IMR-90 (cell line): ENCODE results near the gene DDOST. TPM values are rescaled to one million over a fixed set of nuclear protein-coding genes. Genes with fewer than 3 reads are reported as not detected.
A peak's percentile ranks its signal among the peaks of the same experiment; 100 is the strongest.

Source experiments
- ATAC-seq: fragments of 200-7000 bp; cut with Tn5 transposase; 2 replicates; pipeline ENCODE4 v1.9.1; 2020; ENCODE audit warnings: low read depth, mild to moderate bottlenecking, moderate library complexity
- BruUV-seq: library from RNA; stranded (reverse); fragments of 400-500 nt; replicated peaks from 2 replicates; lab custom pipeline; 2021; lab: Mats Ljungman, UMichigan
- CTCF ChIA-PET: fragments of 300-600 bp; formaldehyde crosslinking; extraction: SDS; loops from one replicate; lab custom pipeline; 2021; ENCODE audit warnings: antibody characterized with exemption; lab: Yijun Ruan, JAX
- POLR2A ChIA-PET: fragments of 300-600 bp; sonication (Branson Sonifier 250); formaldehyde crosslinking; loops from one replicate; lab custom pipeline; 2022; ENCODE audit warnings: antibody characterized with exemption; ENCODE audit not compliant: unreplicated experiment; lab: Charles Lee
- DNase-seq: peaks from one replicate; pipeline ENCODE4 v3.0.0; 2013
- H2AFZ ChIP-seq: replicated peaks from 2 replicates; pipeline ENCODE3; 2013; ENCODE audit warnings: low read length, mild to moderate bottlenecking; ENCODE audit not compliant: poor library complexity
- H2AK5ac ChIP-seq: 2 replicates; pipeline ENCODE4 v1.6.1; 2013; ENCODE audit warnings: low read depth, low read length, inconsistent platforms
- H2AK9ac ChIP-seq: replicated peaks from 2 replicates; pipeline ENCODE3; 2013; ENCODE audit warnings: mild to moderate bottlenecking, low read depth, low read length, moderate library complexity; ENCODE audit not compliant: poor library complexity
- H2BK120ac ChIP-seq: 2 replicates; pipeline ENCODE4 v1.6.1; 2013; ENCODE audit warnings: low read depth, low read length, inconsistent platforms
- H2BK15ac ChIP-seq: 3 replicates; pipeline ENCODE4 v1.6.1; 2013; ENCODE audit warnings: low read depth, low read length, inconsistent platforms
- H2BK20ac ChIP-seq: 2 replicates; pipeline ENCODE4 v1.6.1; 2013; ENCODE audit warnings: low read depth, mild to moderate bottlenecking, inconsistent platforms, low read length, moderate library complexity
- H2BK5ac ChIP-seq: 2 replicates; pipeline ENCODE4 v1.6.1; 2013; ENCODE audit warnings: mild to moderate bottlenecking, low read depth, low read length, inconsistent platforms; ENCODE audit not compliant: poor library complexity, severe bottlenecking
- H3K14ac ChIP-seq: replicated peaks from 2 replicates; pipeline ENCODE4 v1.6.1; 2013; ENCODE audit warnings: low read depth, low read length, inconsistent platforms
- H3K18ac ChIP-seq: 2 replicates; pipeline ENCODE4 v1.6.1; 2013; ENCODE audit warnings: low read depth, low read length, control low read depth
- H3K23ac ChIP-seq: 2 replicates; pipeline ENCODE4 v1.6.1; 2013; ENCODE audit warnings: low read depth, low read length, inconsistent platforms
- H3K27ac ChIP-seq: 2 replicates; pipeline ENCODE4 v1.5.1; 2013; ENCODE audit warnings: mild to moderate bottlenecking, control low read depth, low read length; ENCODE audit not compliant: insufficient read depth
- H3K27me3 ChIP-seq: 2 replicates; pipeline ENCODE4 v1.6.1; 2013; ENCODE audit warnings: low read length; ENCODE audit not compliant: control insufficient read depth, insufficient read depth
- H3K36me3 ChIP-seq: 2 replicates; pipeline ENCODE4 v1.6.1; 2013; ENCODE audit warnings: low read length, mixed read lengths; ENCODE audit not compliant: control insufficient read depth, insufficient read depth
- H3K4ac ChIP-seq: 2 replicates; pipeline ENCODE4 v1.6.1; 2013; ENCODE audit warnings: low read depth, low read length, inconsistent platforms
- H3K4me1 ChIP-seq: 2 replicates; pipeline ENCODE4 v1.6.1; 2013; ENCODE audit warnings: low read length, mixed read lengths; ENCODE audit not compliant: control insufficient read depth, insufficient read depth
- H3K4me2 ChIP-seq: 2 replicates; pipeline ENCODE4 v1.6.1; 2013; ENCODE audit warnings: low read depth, mild to moderate bottlenecking, control low read depth, low read length, moderate library complexity
- H3K4me3 ChIP-seq: 2 replicates; pipeline ENCODE4 v1.5.1; 2013; ENCODE audit warnings: low read depth, mild to moderate bottlenecking, control low read depth, low read length, moderate library complexity; ENCODE audit not compliant: insufficient read depth
- H3K56ac ChIP-seq: 2 replicates; pipeline ENCODE4 v1.6.1; 2013; ENCODE audit warnings: low read length, inconsistent platforms; ENCODE audit not compliant: insufficient read depth; ENCODE audit errors: extremely low read depth
- H3K79me1 ChIP-seq, 2 experiments: 2 replicates each; pipeline ENCODE4 v1.6.1; 2013; ENCODE audit warnings: low read length in 2 of 2, inconsistent platforms in 1 of 2, low read depth in 1 of 2
- H3K9ac ChIP-seq: 2 replicates; pipeline ENCODE4 v1.6.1; 2013; ENCODE audit warnings: low read depth, low read length, control low read depth
- H3K9me1 ChIP-seq: 2 replicates; pipeline ENCODE4 v1.6.1; 2013; ENCODE audit warnings: low read length, inconsistent platforms; ENCODE audit not compliant: insufficient read depth
- H3K9me3 ChIP-seq: 2 replicates; pipeline ENCODE4 v1.6.1; 2013; ENCODE audit warnings: low read length; ENCODE audit not compliant: control insufficient read depth, insufficient read depth
- H4K20me1 ChIP-seq: 2 replicates; pipeline ENCODE4 v1.6.1; 2013; ENCODE audit warnings: low read length, inconsistent platforms; ENCODE audit not compliant: insufficient read depth
- H4K5ac ChIP-seq: 2 replicates; pipeline ENCODE4 v1.6.1; 2013; ENCODE audit warnings: mild to moderate bottlenecking, low read depth, low read length, control low read depth
- H4K8ac ChIP-seq, 2 experiments: 2 replicates each; pipeline ENCODE4 v1.6.1; 2013; ENCODE audit warnings: low read depth in 2 of 2, low read length in 2 of 2, control low read depth in 1 of 2, inconsistent platforms in 1 of 2
- H4K91ac ChIP-seq: 2 replicates; pipeline ENCODE4 v1.6.1; 2013; ENCODE audit warnings: low read depth, low read length, inconsistent platforms; ENCODE audit not compliant: insufficient read depth
- CHD1 ChIP-seq: IDR thresholded peaks from 2 replicates; pipeline ENCODE4 v1.6.1; 2012; ENCODE audit warnings: low read depth, low read length, improper control_type of control experiment
- ELK1 ChIP-seq: fragments of 150-350 bp; IDR thresholded peaks from 2 replicates; pipeline ENCODE4 v1.6.1; 2016; ENCODE audit warnings: low read depth, mild to moderate bottlenecking, low read length, moderate library complexity, borderline replicate concordance
- FOS ChIP-seq: fragments of 150-350 bp; IDR thresholded peaks from 2 replicates; pipeline ENCODE4 v1.6.1; 2016; ENCODE audit warnings: low read depth, low read length
- MAZ ChIP-seq: IDR thresholded peaks from 2 replicates; pipeline ENCODE4 v1.6.1; 2012; ENCODE audit warnings: low read depth, mild to moderate bottlenecking, low read length, improper control_type of control experiment, moderate library complexity, borderline replicate concordance
- POLR2A ChIP-seq: IDR thresholded peaks from 2 replicates; pipeline ENCODE4 v1.6.1; 2012; ENCODE audit warnings: mild to moderate bottlenecking, low read depth, low read length
- RCOR1 ChIP-seq: IDR thresholded peaks from 2 replicates; pipeline ENCODE4 v1.6.1; 2012; ENCODE audit warnings: mild to moderate bottlenecking, low read length, improper control_type of control experiment; ENCODE audit not compliant: insufficient replicate concordance
- WGBS, 2 experiments: methylation state at CpG; one replicate each; pipeline versions ENCODE4 v1.1.5 to v1.1.7; 2013; ENCODE audit warnings: missing lambda C conversion rate in 2 of 2; ENCODE audit not compliant: insufficient read length in 1 of 2; ENCODE audit errors: extremely low coverage in 2 of 2; 5-methylcytosine and 5-hydroxymethylcytosine counted together
- dilution Hi-C: fragments of 300-500 bp; cut with HindIII; formaldehyde crosslinking; loops from one replicate; pipeline ENCODE4 v1.14.3; 2018; ENCODE audit warnings: low sequenced_read_pairs; ENCODE audit not compliant: unreplicated experiment
- in situ Hi-C: fragments of 300-500 bp; cut with MboI; formaldehyde crosslinking; loops from 3 replicates; pipeline ENCODE4 v1.14.3; 2019; ENCODE audit warnings: low sequenced_read_pairs, inconsistent platforms, mixed read lengths
- intact Hi-C: fragments of 100-400 bp; cut with micrococcal nuclease; formaldehyde crosslinking; loops from 2 replicates; pipeline ENCODE4 v1.10.0; 2022
- polyA plus RNA-seq, 3 experiments: library from polyadenylated mRNA; depleted of rRNA; stranded (reverse); fragments of >200 nt; gene quantifications; 2 replicates each; pipeline ENCODE4 v1.2.3, GENCODE V29; 2012; ENCODE audit warnings: low replicate concordance in 1 of 3
- total RNA-seq: library from RNA; depleted of rRNA; stranded (reverse); fragments of >200 nt; gene quantifications from 2 replicates; pipeline ENCODE4 v1.2.3, GENCODE V29; 2012
- TF ChIP-seq, protein P1 (sequence below): conservative IDR thresholded peaks from 2 replicates; pipeline ENCODE4 v1.5.1; 2012; ENCODE audit warnings: mild to moderate bottlenecking, low read depth, low read length, improper control_type of control experiment

DDOST gene
- total and polyA plus RNA-seq, 2 of the 4 experiments (the other 2 are of a cell fraction) = 179 to 477 TPM

GRCh38 chr1:20698195-20698910 is 37.2 kb upstream of the DDOST start:
- no TSS peak for BruUV-seq

More at GRCh38 chr1:20698195-20698910, 37.2 kb upstream of the DDOST start:
- H2AFZ ChIP-seq = peak overlapping the region; percentile 81
- H3K23ac ChIP-seq = peak overlapping the region; percentile 85
- H4K8ac ChIP-seq = peak overlapping the region; percentile 96 to 97
- H2BK20ac ChIP-seq = peak overlapping the region; percentile 98
- H3K36me3 ChIP-seq = no peaks in the 10 kb centered on the region
- H3K18ac ChIP-seq = peak overlapping the region; percentile 90
- TF ChIP-seq CHD1 (no peak), MAZ (no peak), ELK1 (no peak), POLR2A (no peak), FOS (peak; percentile 49; the same call in 1 of the 2 replicates), RCOR1 (no peak)
- TF ChIP-seq, protein P1, sequence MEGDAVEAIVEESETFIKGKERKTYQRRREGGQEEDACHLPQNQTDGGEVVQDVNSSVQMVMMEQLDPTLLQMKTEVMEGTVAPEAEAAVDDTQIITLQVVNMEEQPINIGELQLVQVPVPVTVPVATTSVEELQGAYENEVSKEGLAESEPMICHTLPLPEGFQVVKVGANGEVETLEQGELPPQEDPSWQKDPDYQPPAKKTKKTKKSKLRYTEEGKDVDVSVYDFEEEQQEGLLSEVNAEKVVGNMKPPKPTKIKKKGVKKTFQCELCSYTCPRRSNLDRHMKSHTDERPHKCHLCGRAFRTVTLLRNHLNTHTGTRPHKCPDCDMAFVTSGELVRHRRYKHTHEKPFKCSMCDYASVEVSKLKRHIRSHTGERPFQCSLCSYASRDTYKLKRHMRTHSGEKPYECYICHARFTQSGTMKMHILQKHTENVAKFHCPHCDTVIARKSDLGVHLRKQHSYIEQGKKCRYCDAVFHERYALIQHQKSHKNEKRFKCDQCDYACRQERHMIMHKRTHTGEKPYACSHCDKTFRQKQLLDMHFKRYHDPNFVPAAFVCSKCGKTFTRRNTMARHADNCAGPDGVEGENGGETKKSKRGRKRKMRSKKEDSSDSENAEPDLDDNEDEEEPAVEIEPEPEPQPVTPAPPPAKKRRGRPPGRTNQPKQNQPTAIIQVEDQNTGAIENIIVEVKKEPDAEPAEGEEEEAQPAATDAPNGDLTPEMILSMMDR = no peak
- H3K9me3 ChIP-seq = no peaks in the 10 kb centered on the region
- no peak overlapping the region for H3K4me3 ChIP-seq
- no peaks in the 10 kb centered on the region for H4K20me1 ChIP-seq
- ChIA-PET CTCF (interaction anchor here (0.6 to 1.0 kb wide), 2 partner anchors 252 to 497 kb away, joined by 3 to 4 read pairs; no protein-coding TSS in a partner anchor), POLR2A (no interaction called here)
- peak overlapping the region; percentile 98 for H2AK9ac ChIP-seq
- intact Hi-C loops (loop anchor here (1.0 to 5.0 kb wide), 6 partner anchors 36 to 669 kb away; partner anchors contain the start of gene EIF4G3), in situ Hi-C loops (loop anchor here (5.0 to 25.0 kb wide), 2 partner anchors 499 to 664 kb away; no protein-coding TSS in a partner anchor), dilution Hi-C loops (no loop called here)
- H2BK5ac ChIP-seq = peak overlapping the region; percentile 99
- whole genome bisulfite sequencing, 2 experiments = 83% methylated on average over 7 of the region's 18 CpGs; no CpG with 5 or more reads in 1 of the 2 experiments
- ATAC-seq = peak; percentile 13
- H3K27me3 ChIP-seq = no peaks in the 10 kb centered on the region
- peak overlapping the region; percentile 98 for H2AK5ac ChIP-seq
- peak overlapping the region; percentile 76 for H3K56ac ChIP-seq
- peak overlapping the region; percentile 57 for H3K9ac ChIP-seq
- DNase-seq = peak; percentile 89
- peak overlapping the region; percentile 98 for H2BK120ac ChIP-seq
- peak overlapping the region; percentile 98 for H3K4ac ChIP-seq
- H3K4me1 ChIP-seq = peaks cover 14% of the 10 kb centered on the region
- H2BK15ac ChIP-seq = peak overlapping the region; percentile 93; the same call in 2 of the 3 replicates
- peak overlapping the region; percentile 93 for H3K27ac ChIP-seq
- H3K79me1 ChIP-seq = peaks cover 15 to 31% of the 10 kb centered on the region in 2 experiments
- H3K4me2 ChIP-seq = peak overlapping the region; percentile 38
- peak overlapping the region; percentile 99 for H4K91ac ChIP-seq
- peak overlapping the region; percentile 85 for H4K5ac ChIP-seq
- H3K14ac ChIP-seq = peak overlapping the region; percentile 96
- H3K9me1 ChIP-seq = peaks cover 16% of the 10 kb centered on the region
